Neural progenitor cell (in vitro differentiated cells): ENCODE data around the gene UBTD2.

ENCODE experiments used
- CTCF ChIP-seq: fragments of 200-600 bp; sonication (generic); IDR thresholded peaks from 2 replicates; pipeline ENCODE4 v1.5.1; 2017; ENCODE audit warnings: antibody characterized with exemption, mild to moderate bottlenecking
- EZH2 ChIP-seq: fragments of 200-600 bp; sonication (generic); IDR thresholded peaks from 2 replicates; pipeline ENCODE4 v1.6.1; 2017; ENCODE audit warnings: antibody characterized with exemption, mild to moderate bottlenecking, moderate library complexity
- EZH2phosphoT487 ChIP-seq: fragments of 200-600 bp; sonication (generic); IDR thresholded peaks from 2 replicates; pipeline ENCODE4 v1.6.1; 2017; ENCODE audit warnings: antibody characterized with exemption

GRCh38 chr5:172281346-172281745 lies 2.2 kb downstream of the UBTD2 start:
- TF ChIP-seq CTCF (no peak), EZH2 (no peak), EZH2phosphoT487 (no peak)
